ENCODE measurements around the gene MYL3.

The MYL3 gene

DNA sequence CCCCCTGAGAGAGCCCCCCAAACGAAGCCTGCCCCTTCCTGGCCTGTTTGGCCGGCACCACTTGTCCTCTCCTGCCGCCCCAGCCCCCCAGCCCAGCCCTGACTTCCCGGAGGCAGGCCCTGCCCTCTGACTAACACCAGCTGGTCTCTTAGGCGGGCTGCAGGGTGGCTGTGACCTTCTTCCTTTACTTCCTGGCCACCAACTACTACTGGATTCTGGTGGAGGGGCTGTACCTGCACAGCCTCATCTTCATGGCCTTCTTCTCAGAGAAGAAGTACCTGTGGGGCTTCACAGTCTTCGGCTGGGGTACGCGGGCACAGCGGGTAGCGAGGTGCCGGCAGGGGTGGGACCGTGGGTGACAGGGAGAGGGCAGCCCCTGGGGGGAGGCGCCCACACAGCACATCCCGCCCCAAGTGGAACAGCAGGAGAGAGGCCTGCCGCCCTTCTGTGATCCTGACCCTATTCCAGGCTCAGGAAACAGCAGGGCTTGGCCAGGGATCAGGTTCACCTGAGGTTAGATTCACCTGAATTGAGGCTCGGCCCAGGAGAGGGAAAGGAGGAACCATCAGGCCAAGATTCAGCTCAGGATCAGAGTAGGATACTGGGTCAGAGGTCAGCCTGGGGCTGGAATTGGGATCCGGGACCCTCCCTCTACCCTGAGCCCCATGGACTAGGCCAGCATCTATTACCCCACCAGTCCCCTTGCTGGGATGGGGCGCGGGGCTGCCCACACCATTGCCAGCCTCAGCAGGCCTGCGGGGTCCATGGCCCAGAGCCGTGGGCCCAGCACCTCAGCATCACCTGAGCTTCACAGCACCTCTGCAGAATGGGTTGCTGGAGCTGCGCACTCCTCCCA is 36.1 kb upstream of the MYL3 start:
- DNase-seq, result no peak

DNA sequence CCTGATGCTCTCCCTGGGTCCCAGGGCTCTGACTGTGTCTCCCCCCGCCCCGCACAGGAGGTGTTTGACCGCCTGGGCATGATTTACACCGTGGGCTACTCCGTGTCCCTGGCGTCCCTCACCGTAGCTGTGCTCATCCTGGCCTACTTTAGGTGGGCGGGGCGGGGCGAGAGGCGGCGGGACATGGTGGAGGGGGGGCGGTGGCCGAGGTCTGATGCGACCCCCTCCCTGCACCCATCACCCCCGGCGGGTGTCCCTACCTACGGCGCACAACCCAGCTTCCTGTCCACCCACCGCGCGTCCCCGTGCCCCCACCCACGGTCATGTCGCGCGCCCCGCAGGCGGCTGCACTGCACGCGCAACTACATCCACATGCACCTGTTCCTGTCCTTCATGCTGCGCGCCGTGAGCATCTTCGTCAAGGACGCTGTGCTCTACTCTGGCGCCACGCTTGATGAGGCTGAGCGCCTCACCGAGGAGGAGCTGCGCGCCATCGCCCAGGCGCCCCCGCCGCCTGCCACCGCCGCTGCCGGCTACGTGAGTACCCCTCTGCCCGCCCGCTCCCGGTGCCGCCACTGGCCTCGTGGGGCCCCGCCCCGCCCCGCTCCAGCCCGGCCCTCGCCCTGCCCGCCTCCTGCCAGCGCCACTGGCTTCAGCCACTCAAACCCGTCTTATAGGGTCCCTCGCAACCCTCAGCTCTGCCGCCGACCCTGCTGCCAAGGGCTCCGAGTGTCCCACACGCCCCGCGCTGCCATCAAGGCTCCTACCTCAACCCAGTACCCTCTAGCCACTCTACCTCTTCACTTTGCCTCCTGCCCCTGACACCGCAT is 35.3 kb upstream of the MYL3 start:
- no peak for DNase-seq

DNA sequence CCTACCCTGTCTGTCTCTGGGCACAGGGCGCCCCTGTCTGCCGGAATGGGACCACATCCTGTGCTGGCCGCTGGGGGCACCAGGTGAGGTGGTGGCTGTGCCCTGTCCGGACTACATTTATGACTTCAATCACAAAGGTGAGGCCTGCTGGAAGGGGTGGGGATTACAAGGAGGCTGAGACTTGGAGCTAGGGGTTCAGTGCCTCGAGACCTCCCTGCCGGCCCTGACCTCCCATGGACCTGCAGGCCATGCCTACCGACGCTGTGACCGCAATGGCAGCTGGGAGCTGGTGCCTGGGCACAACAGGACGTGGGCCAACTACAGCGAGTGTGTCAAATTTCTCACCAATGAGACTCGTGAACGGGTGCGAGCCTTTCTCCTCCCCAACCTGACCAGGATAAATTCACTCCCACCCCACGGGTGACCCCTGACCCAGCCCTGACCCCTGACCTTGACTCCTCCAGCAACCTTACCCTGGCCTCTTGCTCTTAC is 34.6 kb upstream of the MYL3 start:
- DNase-seq, result no peak

DNA sequence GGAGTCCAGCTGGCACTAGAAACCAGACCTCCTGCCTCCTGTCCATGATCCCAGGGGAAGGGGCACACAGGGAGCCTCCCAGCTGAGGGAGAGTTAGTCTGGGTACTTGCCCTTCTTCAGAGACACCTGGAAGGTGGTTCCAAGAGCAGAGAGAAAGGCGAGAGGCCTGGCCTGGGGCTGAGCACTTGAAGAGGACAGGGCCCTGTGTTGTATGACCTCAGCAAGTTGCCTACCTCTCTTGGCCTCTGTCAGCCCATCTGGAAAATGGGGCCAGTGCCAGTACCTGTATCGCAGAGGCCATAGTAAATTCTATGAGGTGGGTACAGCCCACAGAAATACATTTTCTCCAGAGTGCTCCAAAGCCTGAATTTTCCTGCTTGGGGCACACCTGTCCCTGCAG is 33.8 kb upstream of the MYL3 start:
- DNase-seq, result no peak

DNA sequence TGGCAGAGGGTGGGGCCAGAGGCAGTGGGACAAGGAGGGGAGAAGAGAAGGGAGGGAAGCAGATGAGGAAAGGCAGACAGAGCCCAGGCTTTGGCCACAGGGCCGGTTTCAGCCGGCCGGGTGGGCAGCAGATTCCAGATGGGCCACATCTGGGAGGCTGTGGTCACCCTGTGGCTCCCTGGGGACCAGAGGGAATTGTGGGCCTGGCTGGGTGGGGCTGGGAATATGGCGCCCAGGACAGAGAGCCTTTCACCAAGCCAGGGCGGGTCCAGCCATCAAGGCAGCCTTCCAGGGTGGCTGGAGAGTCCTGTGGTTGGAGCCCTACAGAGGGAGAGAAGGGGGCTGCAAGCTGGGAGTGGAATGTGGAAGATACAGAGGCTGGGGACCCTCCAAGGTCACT is 33.1 kb upstream of the MYL3 start:
- DNase-seq, result no peak

DNA sequence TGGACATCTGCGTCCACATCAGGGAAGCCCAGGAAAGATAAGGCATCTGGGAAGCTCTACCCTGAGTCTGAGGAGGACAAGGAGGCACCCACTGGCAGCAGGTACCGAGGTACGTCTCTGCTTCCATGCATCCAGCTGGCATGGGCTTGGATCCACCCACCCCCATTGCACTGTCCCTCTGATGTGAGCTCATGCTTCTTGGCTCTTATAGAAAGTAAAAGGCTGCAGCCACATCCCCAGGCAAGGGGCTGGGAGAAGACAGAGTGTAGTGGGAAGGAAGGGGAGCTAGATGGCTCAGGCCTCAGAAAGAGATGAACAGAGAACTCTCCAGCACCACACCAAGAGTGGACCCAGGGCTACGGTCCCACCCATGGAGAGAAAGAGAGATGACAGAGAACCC is 32.5 kb upstream of the MYL3 start:
- DNase-seq, result no peak

DNA sequence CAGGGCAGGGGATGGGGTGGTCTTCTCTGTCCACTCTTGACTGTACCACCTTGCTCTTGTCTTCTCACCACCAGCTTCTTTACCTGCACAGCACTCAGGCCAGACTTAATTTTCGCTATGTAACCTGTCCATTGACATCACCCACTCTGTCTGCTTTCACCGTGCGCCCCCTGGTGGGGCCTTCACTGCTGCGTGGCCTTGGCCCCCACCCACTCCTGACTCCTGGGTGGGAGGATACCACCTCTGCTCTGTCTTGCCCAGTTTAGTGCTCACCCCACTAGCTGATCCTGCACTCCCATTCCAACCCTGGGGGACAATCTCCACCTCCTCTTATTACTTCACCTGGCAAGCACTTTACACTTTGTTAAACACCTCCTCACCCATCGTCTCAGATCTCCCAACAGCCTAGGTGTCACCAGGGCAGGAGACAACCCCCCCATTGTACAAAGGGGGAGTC is 32.0 kb upstream of the MYL3 start:
- DNase-seq, result no peak

DNA sequence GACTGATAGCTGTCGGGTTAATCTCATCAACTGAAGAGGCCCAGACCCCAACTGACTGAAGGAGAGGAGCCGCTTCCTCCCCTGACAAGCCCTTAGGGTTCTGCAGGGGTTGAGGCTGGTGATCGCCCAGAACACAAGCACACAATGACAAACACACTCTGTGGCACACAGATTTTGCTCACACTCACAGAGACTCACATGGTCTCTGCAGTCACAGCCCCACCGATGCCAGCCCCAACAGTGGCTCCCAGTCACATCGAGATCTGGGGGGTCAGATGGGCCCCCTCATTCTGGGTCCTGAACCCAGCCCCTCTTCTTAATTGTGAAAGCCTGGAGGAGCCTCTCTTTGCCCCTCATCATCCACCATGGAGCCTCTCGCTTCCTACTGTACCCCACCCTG is 31.0 kb upstream of the MYL3 start:
- no peak for DNase-seq

DNA sequence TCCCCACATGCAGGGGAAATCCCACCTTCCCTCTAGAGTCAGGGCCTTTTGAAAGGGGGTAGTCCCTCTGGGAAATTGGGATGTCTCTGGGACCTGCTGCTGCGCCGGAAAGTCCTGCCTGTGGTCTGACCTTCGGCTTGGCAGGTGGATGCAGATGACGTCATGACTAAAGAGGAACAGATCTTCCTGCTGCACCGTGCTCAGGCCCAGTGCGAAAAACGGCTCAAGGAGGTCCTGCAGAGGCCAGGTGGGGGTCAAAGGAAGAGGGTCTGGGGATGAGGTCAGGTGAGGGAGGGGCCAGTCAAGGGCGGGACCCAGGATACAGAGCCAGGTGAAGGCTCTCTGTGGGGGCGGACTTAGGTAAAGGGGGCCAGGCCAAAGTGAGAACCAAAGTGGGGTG is 30.5 kb upstream of the MYL3 start:
- no peak for DNase-seq

DNA sequence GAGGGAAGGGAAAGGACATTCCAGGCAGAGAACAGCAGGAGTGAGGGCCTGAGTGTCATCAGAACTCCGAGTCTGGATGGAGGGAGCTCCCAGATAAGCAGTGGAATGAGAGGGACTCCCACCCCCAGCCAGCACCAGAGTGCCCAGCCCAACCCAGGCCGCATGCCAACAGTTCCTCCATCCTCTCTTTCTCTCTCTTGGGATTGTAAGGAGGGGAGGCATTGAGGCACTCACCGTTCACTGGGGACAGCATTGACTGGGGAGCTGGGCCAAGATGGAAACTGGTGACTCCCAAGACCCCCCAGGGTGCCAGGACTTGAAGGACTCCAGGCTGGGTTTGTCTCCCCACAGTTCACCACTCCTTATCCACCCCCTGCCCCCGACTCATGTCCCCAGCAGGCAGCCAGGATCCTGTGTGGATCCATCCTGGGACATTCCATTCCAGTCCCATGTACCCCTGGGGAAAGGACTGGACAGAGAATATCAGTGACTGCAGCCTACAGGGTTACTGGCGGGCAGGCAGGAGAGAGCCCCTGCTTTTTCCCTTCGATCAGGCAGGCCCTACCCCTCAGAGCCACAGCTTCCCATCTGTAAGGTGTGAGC is 30.0 kb upstream of the MYL3 start:
- no peak for DNase-seq

DNA sequence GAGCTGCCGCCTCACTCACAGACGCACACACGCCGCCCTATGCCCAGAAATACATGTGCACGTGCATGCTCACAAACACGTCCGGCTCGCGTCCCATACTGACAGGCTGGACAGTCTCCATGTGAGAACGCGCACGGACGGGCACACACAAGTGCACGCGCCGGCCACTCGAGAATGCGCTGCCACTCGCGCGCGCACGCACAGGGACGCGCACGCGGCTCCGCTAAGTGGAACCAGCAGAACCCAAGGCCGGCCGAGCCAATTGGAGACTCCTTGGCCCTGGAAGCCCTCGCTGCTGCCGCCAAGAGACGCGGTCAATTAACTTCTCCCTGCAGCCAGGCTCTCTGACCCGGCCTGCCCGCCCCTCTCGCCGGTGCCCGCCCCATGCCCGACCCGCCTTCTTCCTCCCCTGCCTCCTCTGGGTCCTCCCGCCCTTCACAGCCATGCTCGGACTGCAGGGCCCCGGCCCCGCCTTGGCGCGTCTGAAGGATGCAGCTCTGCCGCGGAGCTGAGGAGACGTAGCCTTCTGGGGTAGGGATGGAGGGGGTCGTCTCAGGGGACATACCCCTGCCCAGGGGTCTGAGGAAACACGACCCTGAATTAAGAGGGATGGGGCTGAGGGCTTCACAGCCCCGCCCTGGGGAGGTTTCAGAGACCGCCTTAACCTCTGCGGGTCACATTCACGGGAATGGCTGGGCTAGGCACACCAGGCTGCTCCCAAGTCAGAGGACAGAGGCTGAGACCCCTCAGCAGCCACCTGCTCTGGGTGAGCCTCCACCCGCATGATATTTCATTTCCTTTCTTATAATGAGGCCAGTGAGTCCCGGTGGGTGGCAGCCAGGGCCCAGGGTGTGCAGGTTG is 29.3 kb upstream of the MYL3 start:
- DNase-seq, result peak; percentile 50

DNA sequence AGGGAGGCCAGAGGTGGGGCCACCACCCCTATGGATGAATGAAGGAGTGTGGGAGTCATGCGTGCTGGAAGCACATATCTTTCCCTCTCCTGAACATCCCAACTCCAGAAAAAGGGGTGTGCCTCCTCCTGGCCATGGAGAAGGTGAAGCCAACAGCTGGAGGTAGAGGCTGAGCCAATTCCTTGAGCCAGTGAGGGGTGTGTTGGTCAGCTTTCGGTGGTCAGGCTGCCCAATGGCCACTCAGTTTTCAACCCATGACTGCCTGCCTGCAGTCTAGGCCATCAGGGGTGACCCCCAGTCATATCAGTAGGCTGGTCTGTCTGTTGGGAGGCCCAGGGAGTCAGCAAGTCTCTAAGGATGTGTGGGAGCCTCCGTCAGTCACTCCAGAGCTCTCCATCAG is 27.9 kb upstream of the MYL3 start:
- DNase-seq, result no peak

DNA sequence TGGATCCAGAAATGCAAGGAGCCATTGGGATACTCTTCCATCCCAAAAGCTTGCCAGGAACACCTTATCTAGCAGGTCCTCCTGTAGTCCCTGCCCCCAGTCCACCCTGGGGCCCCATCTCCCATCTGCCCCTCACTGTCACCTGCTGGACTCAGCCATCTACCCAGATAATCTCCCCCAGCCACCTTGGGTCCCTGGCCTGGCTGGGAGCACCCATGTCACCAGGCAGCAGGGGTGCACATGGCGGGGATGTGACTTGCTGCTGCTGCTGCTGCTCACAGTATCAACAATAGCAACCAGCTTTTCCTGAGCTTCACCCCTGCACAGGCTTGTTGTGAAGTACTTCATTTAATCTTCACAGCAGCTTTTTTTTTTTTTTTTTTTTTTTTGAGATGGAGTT is 26.9 kb upstream of the MYL3 start:
- no peak for DNase-seq

DNA sequence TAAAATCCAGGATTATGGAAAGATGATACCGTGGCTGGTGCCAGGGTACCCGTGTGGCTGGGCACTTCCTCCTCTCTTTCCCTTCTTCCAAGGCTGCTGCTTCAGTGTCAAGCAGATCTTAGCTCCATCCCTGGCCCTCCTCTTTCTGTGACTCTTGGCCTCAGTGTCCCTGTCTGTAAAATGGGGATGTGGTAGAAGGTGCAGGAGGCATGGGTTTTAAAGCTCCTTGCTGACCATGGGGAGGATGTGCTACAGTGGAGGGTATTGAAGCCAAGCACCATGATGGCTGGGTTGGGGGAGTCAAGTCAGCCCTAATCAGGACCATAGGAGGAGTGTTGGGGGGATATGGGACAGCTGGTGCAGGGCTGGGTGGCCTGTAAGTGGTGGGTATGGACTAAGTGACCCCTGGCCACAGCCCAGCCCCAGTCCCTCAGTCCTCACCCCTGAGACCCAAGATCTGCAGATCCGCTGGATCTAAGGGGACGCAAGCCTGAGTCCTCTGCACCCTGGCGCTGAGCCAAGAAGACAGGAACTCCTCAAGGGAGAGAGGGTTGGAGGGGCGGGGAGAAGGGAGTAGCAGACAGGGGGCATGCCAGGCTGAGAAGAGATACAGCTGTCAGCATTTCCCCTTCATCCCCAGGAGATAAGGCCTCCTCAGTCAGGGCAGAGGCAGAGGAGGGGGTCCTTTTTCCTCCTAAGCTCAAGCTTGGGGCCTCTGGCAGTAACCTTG is 26.3 kb upstream of the MYL3 start:
- DNase-seq, result no peak

DNA sequence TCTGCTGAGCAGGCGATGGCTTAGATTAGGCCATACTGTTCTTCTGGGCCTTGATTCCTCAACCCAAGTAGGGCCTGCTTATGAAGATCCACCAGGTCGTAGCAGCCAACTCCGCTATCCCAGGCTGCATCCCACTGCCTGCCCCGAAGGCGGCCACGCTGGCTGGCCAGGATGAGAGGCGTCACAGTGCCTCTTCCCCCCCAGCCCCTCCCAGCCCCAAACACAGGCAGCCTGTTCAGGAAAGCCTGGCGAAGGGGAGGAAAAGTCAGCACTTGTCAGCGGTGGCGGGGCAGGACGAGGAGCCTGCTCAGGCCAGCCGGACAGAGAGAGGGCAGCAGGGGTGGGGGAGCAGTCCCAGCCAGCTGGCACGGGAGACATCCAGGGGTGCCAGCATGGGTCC is 25.5 kb upstream of the MYL3 start:
- no peak for DNase-seq

DNA sequence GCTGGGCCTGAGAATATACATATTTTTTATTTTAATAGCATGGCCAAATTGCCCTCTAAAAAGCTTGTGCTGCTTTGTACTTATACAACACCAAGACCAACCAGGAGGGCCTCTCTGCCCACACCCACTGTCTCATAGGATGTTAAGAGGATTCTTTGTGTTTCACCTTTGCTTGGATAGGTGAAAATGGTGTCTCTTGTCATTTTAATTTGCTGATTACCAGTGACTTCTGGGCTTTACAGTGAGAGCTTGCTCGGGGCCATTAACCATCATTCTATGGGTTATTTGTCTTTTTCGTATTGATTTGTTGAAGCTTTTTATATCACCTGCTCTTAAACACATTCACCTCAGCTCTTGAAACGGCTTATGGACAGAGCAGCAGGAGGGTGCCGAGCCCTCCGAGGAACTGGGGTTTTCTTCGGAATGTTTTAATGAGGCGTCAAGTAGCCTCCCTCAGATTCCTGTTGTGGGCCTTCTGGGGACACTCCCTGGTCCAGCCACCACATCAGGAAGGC is 24.8 kb upstream of the MYL3 start:
- DNase-seq, result no peak

DNA sequence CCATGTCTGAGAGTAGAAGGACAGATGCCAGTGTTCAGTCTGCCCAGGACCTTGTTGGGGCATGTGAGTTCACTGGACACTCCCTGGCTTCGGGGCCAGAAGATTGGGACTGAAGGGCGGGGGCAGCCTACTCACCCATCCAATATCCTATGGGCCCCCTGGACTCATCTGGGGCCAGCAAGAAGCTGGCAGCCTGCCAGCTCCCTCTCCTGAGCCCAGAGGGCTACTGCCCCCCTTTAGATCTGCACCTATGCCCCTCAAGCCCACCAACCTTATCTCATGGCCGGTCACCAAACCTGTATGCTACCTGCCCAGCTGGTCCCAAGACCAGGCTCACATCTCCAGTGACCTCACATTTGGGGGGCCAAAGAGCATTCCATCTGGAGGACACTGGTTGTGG is 22.4 kb upstream of the MYL3 start:
- no peak for DNase-seq

DNA sequence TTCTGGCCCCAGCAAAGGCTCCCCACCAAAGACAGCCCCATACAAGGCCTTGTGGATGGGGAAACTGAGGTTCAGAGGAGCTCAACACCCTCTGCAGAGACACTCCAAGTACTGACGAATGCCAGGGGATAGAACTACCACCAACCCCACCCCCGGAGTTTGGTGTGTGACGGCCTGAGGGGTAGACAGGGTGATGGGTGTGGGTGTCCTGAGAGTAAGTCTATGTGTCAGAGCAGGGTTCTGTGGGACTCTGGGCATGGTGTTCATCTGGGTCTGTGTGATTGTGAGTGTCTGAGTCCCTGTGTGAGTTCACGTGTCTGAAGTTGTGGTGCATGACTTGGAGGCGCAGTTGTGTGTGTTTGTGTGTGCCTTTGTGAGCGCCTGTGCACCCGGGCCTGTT is 21.7 kb upstream of the MYL3 start:
- DNase-seq, result no peak

DNA sequence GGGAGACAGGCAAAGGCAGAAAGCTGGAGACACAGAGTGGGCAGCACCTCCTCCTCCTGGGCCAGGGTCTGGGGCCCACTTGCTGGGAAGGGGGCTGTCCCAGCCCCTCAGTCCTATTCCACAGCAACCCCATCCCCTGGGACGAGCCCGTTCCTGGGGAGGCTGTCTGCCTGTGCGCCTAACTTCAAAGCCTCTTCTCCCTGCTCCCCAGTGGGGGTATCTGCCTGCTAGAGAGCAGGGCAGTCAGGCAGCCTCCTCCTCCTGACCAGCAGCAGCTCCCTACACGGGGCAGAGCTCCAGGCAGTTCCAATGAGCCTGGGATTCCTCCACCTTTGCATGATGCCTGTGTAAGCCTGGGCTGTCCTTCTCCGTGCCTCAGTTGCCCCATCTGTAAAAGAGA is 21.2 kb upstream of the MYL3 start:
- DNase-seq, result no peak

DNA sequence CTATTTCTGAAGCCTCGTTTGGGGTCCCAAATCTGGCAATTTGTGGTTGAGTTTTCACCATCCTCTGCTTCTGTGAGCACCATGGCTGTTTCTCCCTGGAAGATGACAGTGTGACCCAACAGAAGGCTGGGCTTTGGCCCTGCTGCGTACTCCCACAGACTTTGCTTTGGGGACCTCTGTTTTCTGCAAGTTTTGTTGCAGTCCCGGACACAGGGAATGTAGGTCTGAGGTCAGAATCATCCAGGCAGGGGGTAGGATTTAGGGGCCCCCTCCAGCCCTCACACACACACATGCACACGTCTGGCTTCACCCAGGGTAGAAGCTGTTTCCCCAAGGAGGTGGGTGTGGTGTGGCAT is 20.6 kb upstream of the MYL3 start:
- DNase-seq, result no peak

DNA sequence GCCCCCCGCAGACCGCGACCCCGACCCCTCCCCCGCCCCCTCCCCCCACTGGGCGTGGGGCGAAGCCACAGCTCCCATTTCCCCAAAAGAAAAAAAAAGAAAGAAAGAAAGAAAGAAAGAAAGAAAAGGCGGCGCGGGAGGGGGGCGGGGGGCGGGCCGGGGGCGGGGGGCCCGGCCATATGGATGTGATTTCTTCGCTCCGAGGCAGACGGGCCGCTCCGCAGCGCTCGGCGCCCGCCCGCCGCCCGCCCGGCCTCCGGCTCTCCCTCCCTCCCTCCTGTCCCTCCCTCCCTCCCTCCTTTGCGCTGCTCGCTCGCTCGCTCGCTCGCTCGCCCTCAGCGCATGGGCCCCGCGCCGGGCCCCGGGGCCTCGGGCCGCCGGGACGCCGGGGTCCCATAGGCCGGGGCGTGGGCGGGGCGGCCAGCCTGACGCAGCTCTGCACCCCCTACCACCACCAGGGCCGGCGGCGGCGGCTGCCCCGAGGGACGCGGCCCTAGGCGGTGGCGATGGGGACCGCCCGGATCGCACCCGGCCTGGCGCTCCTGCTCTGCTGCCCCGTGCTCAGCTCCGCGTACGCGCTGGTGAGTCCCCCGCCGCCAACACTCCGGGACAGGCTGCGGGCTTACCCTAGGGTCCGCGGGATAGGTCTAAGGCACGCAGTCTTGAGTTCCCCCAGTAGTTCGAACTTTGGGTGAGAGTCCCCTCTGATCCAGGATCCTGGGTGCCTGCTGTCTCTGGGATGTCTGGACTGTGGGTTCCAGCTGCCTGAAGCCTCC is 20.0 kb upstream of the MYL3 start:
- DNase-seq, result no peak

All from DMS79 (cell line).